ENCODE results near the gene LIMD2. TPM values are rescaled to one million over a fixed set of nuclear protein-coding genes. Genes with fewer than 3 reads are reported as not detected.
A peak's percentile ranks its signal among the peaks of the same experiment; 100 is the strongest.

LIMD2 gene
- total RNA-seq, 1 experiment from 2014 or later, result 93.5 TPM

- Histone ChIP-seq H3K23ac (ENCODE audit: insufficient read length, low read depth, low read length) (no peak overlapping the region), H3K9ac (ENCODE audit: extremely low read depth, insufficient read length, low read length) (peak overlapping the region; percentile 1), H2BK12ac (ENCODE audit: insufficient read length, low read depth, low read length) (no peak overlapping the region), H4K91ac (ENCODE audit: insufficient read length, low read depth, low read length) (no peak overlapping the region), H4K8ac (replicated peaks; ENCODE audit: insufficient read length, low read depth, low read length) (no peak overlapping the region), H2BK15ac (ENCODE audit: low read depth, low read length) (no peak overlapping the region), H3K4ac (ENCODE audit: low read depth, low read length) (no peak overlapping the region), H3K27me3 (ENCODE audit: insufficient read depth, low read length) (no peaks in the 10 kb centered on the region), H3K79me2 (ENCODE audit: insufficient read depth, low read length) (no peaks in the 10 kb centered on the region), H4K5ac (ENCODE audit: insufficient read length, low read depth, low read length) (no peak overlapping the region), H3K18ac (ENCODE audit: insufficient read length, low read depth, low read length) (no peak overlapping the region), H4K20me1 (ENCODE audit: control insufficient read depth, insufficient read depth, insufficient read length) (no peaks in the 10 kb centered on the region), H3K56ac (ENCODE audit: insufficient read length, low read depth, low read length) (no peak overlapping the region), H2BK20ac (ENCODE audit: low read depth, low read length, poor library complexity, severe bottlenecking) (no peak overlapping the region), H2BK120ac (ENCODE audit: low read depth, low read length, poor library complexity, severe bottlenecking) (no peak overlapping the region), H2AFZ (ENCODE audit: low read length) (no peak overlapping the region), H3K4me2 (ENCODE audit: insufficient read depth, insufficient read length, low read length) (peak overlapping the region; percentile 41), H2BK5ac (ENCODE audit: insufficient read length, low read length) (no peak overlapping the region), H3K4me1 (ENCODE audit: insufficient read depth, low read length) (no peaks in the 10 kb centered on the region; the same call in 1 of the 2 replicates), H2AK5ac (ENCODE audit: insufficient read length, low read length) (no peak overlapping the region), H3T11ph (ENCODE audit: low read length) (no peak overlapping the region), H3K23me2 (ENCODE audit: insufficient read length, low read depth, low read length, poor library complexity, severe bottlenecking) (peaks cover 20% of the 10 kb centered on the region), H3K79me1 (ENCODE audit: insufficient read depth, low read depth, low read length, poor library complexity, severe bottlenecking) (no peaks in the 10 kb centered on the region), H3K27ac (ENCODE audit: insufficient read length, low read depth, low read length) (no peak overlapping the region), H3K14ac (ENCODE audit: insufficient read depth, low read length) (no peak overlapping the region), H3K9me3 (ENCODE audit: control insufficient read depth, low read depth, low read length) (no peaks in the 10 kb centered on the region)
- peaks cover 5% of the 10 kb centered on the region for H3K27me3 Mint-ChIP-seq (ENCODE audit: low read depth)
- no peak overlapping the region for H3K27ac Mint-ChIP-seq
- no CpG with 5 or more reads among the region's 45 CpGs for WGBS (ENCODE audit: extremely low coverage, insufficient read length, low lambda C conversion rate)
- H3K9me3 Mint-ChIP-seq, result no peaks in the 10 kb centered on the region
- TF ChIP-seq CTCF (conservative IDR thresholded peaks at IDR 0.05), result no peak
- H3K4me3 Mint-ChIP-seq, result peak overlapping the region; percentile 74 to 82
- H3K4me1 Mint-ChIP-seq, result peaks cover 43 to 48% of the 10 kb centered on the region in 2 experiments
- peaks cover 4 to 41% (median 14%) of the 10 kb centered on the region in 3 experiments for H3K36me3 Mint-ChIP-seq (ENCODE audit: insufficient read depth in 1 of 3, low read depth in 3 of 3)
- peak; percentile 75 for DNase-seq
These were observed 863 bp downstream of the LIMD2 start for GRCh38 chr17:63698886-63699637.
